ENCODE results near the gene BBS12.

- TF ChIP-seq CTCF (IDR thresholded peaks at IDR 0.05; ENCODE audit: extremely low read depth in 1 of 2, insufficient read depth in 1 of 2, low read depth in 1 of 2, low read length in 2 of 2) (no peak), EZH2 (IDR thresholded peaks at IDR 0.05; ENCODE audit: borderline replicate concordance, low read depth, low read length, severe bottlenecking) (no peak), POLR2A (IDR thresholded peaks at IDR 0.05; ENCODE audit: low read depth, low read length) (no peak)
Observed at GRCh38 chr4:122772311-122772710, 39.8 kb downstream of the BBS12 start.

Measured in endothelial cell of umbilical vein (primary cell).